GM13977 (cell line): ENCODE measurements around the gene DAO.
"Not testable (repeated sequence)": the region's sequence is repeated elsewhere in the genome, so short reads cannot be mapped to it uniquely, and the experiment has no call there.

ENCODE experiments used
- DNase-seq: peaks from one replicate; pipeline ENCODE4 v3.0.0; 2012; ENCODE audit warnings: low spot score
- CTCF ChIP-seq: IDR thresholded peaks from 2 replicates; pipeline ENCODE4 v1.5.1; 2012; ENCODE audit warnings: mild to moderate bottlenecking, control low read depth; ENCODE audit not compliant: insufficient read depth; ENCODE audit errors: extremely low read depth, missing control alignments
- in situ Hi-C: fragments of 300-500 bp; cut with MboI; formaldehyde crosslinking; loops from one replicate; pipeline ENCODE4 v1.12.0; 2022; ENCODE audit warnings: low sequenced_read_pairs, low pct_unique_long_range_greater_than_20kb, mixed read lengths, inconsistent platforms; ENCODE audit not compliant: unreplicated experiment

Gene DAO

DNA sequence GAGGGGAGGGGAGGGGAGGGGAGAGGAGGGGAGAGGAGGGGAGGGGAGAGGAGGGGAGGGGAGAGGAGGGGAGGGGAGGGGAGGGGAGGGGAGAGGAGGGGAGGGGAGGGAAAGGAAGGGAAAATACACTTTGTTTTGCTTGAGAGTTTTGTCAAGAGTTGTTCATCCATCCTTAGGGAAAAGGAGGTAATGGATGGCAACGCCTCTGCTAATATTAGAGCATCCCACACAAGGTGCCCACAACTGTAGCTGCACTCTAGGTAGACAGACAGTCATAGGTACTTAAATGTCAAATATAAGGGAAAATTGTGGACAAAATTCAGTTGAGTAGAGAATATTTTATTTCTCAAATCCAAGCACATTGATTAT, 20.0 kb upstream of the DAO start:
- no peak for DNase-seq
- in situ Hi-C loops = loop anchor here (25.0 kb wide), 1 partner anchor 227 kb away; the partner anchor contains the start of genes ALKBH2 and UNG
- no peak for TF ChIP-seq CTCF

- in situ Hi-C loops = loop anchor here (25.0 kb wide), 1 partner anchor 227 kb away; the partner anchor contains the start of genes ALKBH2 and UNG
- DNase-seq = no peak
- TF ChIP-seq CTCF = no peak
Measured at GRCh38 chr12:108860443-108860842, 19.4 kb upstream of the DAO start.

DNA sequence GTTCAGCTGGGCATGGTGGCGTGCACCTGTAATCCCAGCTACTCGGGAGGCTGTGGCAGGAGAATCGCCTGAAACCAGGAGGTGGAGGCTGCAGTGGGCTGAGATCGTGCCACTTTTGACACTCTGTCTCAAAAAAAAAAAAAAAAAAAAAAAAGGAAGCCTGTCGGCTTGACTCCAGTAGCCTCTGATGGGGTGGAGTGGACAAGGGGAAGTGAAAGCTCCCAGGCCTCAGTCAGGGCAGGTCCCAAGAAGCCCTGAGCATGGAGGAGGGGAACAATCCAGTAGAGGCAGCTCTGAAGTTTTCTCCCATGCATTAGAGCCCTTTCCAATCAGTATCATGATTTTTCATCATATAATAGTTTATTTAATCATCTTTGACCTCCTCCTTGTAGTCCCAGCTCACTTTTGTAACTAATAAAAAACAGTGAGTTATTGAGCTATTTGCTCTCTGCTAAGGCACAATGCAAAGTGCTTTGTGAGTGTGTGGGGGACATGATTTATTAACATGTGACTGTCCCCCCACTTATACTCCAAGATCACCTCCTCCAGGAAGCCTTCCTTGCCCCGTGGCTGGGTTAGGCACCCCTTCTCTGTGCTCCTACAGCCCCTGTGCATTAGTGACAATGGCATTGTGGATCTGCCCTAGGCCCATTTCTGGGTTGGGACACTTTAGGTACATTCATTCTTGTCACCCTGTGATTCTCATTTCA, 17.9 kb upstream of the DAO start:
- no peak for TF ChIP-seq CTCF
- DNase-seq = no peak
- in situ Hi-C loops = loop anchor here (25.0 kb wide), 1 partner anchor 225 kb away; the partner anchor contains the start of genes ALKBH2 and UNG

GRCh38 chr12:108862588-108862959, 17.3 kb upstream of the DAO start:
- TF ChIP-seq CTCF = no peak
- no peak for DNase-seq
- in situ Hi-C loops = loop anchor here (25.0 kb wide), 1 partner anchor 225 kb away; the partner anchor contains the start of genes ALKBH2 and UNG

DNA sequence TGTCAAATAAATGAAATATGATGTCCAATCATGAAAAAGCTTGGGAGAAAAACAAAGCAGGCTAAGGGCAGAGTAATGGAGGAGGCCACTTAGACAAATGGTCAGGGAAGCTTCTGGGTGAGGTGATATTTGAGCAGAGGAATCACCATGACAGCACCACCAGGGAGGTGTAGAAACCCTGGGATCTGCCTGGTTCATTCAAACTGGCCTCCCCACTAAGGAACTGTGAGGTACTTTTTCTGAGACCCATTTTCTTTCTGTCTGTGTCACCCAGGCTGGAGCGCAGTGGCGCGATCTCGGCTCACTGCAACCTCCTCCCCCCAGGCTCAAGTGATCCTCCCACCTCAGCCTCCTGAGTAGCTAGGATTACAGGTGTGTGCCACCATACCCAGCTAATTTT, 14.7 kb upstream of the DAO start:
- in situ Hi-C loops = loop anchor here (25.0 kb wide), 1 partner anchor 222 kb away; the partner anchor contains the start of genes ALKBH2 and UNG
- no peak for TF ChIP-seq CTCF
- DNase-seq = no peak

- DNase-seq = not testable (repeated sequence)
Measured at GRCh38 chr12:108866083-108866482, 13.8 kb upstream of the DAO start.

DNA sequence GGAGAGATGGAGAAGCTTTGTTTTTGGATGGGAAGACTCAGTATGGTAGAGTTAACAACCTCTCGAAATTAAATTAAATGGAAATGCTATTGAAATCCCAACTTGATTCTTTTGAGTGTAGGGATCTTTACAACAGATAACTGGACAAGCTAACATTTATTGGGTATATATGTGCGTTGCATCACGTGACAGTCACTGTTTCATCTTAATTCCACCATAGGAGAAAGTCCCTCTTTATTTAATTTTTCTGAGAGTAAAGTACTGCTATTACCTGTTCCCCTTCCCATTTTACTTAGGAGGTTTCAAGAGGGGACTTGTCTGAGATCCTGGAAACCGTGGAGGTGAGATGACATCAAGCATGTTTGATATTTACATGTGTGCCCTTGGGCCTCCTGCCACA, 11.1 kb upstream of the DAO start:
- DNase-seq = no peak
- no peak for TF ChIP-seq CTCF
- in situ Hi-C loops = loop anchor here (25.0 kb wide), 1 partner anchor 219 kb away; the partner anchor contains the start of genes ALKBH2 and UNG

More at GRCh38 chr12:108866083-108866482, 13.8 kb upstream of the DAO start:
- in situ Hi-C loops = loop anchor here (25.0 kb wide), 1 partner anchor 221 kb away; the partner anchor contains the start of genes ALKBH2 and UNG
